ENCODE measurements around the gene DPH3. TPM values are rescaled to one million over a fixed set of nuclear protein-coding genes. Genes with fewer than 3 reads are reported as not detected.

The DPH3 gene
- total and polyA plus RNA-seq, 9 of the 15 experiments (the other 6 are each of a cell fraction or from before 2014, with no cell fraction given): 15.9 to 131 (median 38.7) TPM

DNA sequence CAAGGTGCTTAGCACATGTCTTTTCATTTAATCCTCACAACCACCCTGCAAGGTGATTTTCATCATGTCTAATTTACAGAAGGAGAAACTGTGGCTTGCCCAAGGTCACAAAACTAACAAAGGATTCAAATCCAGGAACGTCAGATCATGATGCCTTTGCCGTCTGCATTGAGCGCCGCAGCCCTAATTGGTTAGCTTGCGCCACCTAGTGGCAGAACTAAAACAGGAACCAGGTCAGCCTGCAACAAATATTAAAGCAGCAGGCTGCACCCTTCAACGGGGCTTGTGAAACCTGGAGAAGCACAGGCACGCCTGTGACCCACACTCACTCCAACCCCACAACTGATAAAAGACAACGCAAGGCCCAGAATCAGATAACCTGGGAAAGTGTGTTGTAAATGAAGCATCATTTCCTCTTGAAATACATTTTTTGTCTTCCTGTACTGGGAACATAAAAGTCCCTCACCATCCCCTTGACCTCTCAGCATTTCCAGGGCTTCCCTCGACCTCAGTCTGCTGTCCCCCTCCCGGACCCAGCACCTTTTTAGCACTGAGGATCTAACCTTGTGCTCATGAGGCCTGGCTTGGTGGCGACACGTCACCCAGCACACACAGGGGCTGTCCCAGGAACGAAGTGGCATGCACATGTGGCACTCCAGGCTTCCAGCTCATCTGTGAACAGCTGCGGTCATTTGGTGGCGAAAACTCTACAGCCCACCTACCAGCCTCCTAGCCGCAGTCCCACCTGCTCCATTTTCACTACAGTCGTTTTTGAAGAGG, 17.3 kb downstream of the DPH3 start (continued):
- TF ChIP-seq ELF1 (tag; IDR thresholded peaks at IDR 0.05) (peak; percentile 32; the same call in 1 of the 2 replicates), PBX2 (CRISPR knock-in tag; IDR thresholded peaks at IDR 0.05; ENCODE audit: low read depth) (no peak), PBX2 (tag; conservative IDR thresholded peaks at IDR 0.05; ENCODE audit: low read depth) (no peak; the same call in 1 of the 2 replicates), RAD21 (CRISPR knock-in tag; conservative IDR thresholded peaks at IDR 0.05 in 1 of 2, IDR thresholded peaks at IDR 0.05 in 1 of 2) (peak; percentile 94 to 95), CREM (IDR thresholded peaks at IDR 0.05; ENCODE audit: low read depth) (peak; percentile 55; the same call in 1 of the 2 replicates), DIDO1 (tag; IDR thresholded peaks at IDR 0.05; ENCODE audit: low read depth) (no peak), HMG20A (CRISPR knock-in tag; conservative IDR thresholded peaks at IDR 0.05) (no peak), ZNF253 (CRISPR knock-in tag; conservative IDR thresholded peaks at IDR 0.05) (no peak; the same call in 1 of the 2 replicates), NFYB (IDR thresholded peaks at IDR 0.05; ENCODE audit: extremely low read depth, insufficient read length) (no peak), STAG1 (CRISPR knock-in tag; IDR thresholded peaks at IDR 0.05; ENCODE audit: borderline replicate concordance) (peak; percentile 84; the same call in 1 of the 2 replicates), ESRRA (IDR thresholded peaks at IDR 0.05; ENCODE audit: borderline replicate concordance, low read depth) (peak; percentile 64; the same call in 1 of the 2 replicates), KDM5B (IDR thresholded peaks at IDR 0.05; ENCODE audit: insufficient replicate concordance, low read depth, low read length) (no peak), BCLAF1 (IDR thresholded peaks at IDR 0.05; ENCODE audit: borderline replicate concordance in 1 of 2, control insufficient read depth in 1 of 2, low read depth in 2 of 2, low read length in 1 of 2) (no peak), FOXM1 (IDR thresholded peaks at IDR 0.05; ENCODE audit: low read depth) (no peak), FOXM1 (CRISPR knock-in tag; IDR thresholded peaks at IDR 0.05; ENCODE audit: low read depth) (0 out of 2 replicates have a peak, but pooled peaks have one; percentile 48)
- TF ChIP-seq, protein P1, sequence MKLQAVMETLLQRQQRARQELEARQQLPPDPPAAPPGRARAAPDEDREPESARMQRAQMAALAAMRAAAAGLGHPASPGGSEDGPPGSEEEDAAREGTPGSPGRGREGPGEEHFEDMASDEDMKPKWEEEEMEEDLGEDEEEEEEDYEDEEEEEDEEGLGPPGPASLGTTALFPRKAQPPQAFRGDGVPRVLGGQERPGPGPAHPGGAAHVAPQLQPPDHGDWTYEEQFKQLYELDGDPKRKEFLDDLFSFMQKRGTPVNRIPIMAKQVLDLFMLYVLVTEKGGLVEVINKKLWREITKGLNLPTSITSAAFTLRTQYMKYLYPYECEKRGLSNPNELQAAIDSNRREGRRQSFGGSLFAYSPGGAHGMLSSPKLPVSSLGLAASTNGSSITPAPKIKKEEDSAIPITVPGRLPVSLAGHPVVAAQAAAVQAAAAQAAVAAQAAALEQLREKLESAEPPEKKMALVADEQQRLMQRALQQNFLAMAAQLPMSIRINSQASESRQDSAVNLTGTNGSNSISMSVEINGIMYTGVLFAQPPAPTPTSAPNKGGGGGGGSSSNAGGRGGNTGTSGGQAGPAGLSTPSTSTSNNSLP (IDR thresholded peaks at IDR 0.05; ENCODE audit: borderline replicate concordance, low read depth, low read length): 0 out of 2 replicates have a peak, but pooled peaks have one; percentile 22
- TF ChIP-seq, protein P2, sequence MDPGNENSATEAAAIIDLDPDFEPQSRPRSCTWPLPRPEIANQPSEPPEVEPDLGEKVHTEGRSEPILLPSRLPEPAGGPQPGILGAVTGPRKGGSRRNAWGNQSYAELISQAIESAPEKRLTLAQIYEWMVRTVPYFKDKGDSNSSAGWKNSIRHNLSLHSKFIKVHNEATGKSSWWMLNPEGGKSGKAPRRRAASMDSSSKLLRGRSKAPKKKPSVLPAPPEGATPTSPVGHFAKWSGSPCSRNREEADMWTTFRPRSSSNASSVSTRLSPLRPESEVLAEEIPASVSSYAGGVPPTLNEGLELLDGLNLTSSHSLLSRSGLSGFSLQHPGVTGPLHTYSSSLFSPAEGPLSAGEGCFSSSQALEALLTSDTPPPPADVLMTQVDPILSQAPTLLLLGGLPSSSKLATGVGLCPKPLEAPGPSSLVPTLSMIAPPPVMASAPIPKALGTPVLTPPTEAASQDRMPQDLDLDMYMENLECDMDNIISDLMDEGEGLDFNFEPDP (CRISPR knock-in tag; IDR thresholded peaks at IDR 0.05): no peak

Measured in K562 (cell line).